Astrocyte of the cerebellum (primary cell): ENCODE measurements around the gene NR1D1.

Experiments used
- DNase-seq: peaks from one replicate; pipeline ENCODE4 v3.0.0-alpha.2; 2011; ENCODE audit warnings: low read depth
- H3K4me3 ChIP-seq: 2 replicates; pipeline ENCODE4 v1.5.1; 2011; ENCODE audit warnings: mild to moderate bottlenecking, low read depth, low read length, moderate library complexity
- in situ Hi-C: cut with HindIII; loops from 2 replicates; pipeline ENCODE4 v1.10.0; 2017; ENCODE audit warnings: low sequenced_read_pairs
- TF ChIP-seq, protein P1 (sequence below): IDR thresholded peaks from 2 replicates; pipeline ENCODE4 v1.5.1; 2012; ENCODE audit warnings: low read length, low read depth, moderate library complexity, mild to moderate bottlenecking; ENCODE audit errors: missing control alignments

Gene NR1D1

DNA sequence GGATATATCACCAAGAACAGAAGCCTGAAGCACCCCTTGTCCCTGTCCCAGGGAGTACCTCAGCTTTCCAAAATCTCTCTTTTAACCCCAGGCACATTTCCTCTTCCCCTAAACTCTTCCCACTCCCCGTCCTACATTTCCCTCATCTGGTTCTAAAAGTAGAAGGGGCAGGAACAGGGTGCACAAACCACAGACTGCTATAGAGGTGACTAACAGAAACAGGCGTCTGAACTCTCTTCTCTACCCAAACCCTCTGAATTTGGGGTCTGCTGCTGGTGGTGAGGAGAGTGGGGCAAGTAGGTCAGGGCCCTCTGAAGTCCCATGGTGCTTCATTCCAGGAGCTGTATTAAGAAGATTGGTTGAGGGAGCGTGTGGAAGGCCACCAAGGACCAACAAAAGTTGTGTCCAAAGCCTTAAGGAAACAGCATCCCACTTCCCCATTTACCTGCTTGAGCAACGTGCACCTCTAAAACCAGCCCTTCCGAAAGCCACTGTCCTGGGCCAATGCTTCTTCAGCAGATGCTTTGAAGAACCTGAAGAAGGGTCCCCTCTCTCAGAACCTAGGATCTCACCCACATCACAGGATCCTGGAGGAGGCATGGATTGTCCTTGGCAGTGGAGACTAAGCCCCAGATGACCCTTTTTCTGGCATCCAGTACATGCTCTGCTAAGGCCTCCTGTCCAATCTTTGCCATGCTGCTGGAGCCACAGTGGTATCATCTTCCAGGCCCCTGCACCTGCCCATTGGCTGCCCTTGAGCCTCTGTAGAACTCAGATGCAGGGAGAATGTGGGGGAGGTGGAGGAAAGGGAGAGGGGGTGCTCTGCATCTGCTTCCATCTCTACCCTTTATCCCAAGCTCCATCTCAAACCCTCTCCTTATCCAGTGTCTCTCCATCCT is 5.7 kb upstream of the NR1D1 start:
- H3K4me3 ChIP-seq, result no peak overlapping the region
- TF ChIP-seq, protein P1, sequence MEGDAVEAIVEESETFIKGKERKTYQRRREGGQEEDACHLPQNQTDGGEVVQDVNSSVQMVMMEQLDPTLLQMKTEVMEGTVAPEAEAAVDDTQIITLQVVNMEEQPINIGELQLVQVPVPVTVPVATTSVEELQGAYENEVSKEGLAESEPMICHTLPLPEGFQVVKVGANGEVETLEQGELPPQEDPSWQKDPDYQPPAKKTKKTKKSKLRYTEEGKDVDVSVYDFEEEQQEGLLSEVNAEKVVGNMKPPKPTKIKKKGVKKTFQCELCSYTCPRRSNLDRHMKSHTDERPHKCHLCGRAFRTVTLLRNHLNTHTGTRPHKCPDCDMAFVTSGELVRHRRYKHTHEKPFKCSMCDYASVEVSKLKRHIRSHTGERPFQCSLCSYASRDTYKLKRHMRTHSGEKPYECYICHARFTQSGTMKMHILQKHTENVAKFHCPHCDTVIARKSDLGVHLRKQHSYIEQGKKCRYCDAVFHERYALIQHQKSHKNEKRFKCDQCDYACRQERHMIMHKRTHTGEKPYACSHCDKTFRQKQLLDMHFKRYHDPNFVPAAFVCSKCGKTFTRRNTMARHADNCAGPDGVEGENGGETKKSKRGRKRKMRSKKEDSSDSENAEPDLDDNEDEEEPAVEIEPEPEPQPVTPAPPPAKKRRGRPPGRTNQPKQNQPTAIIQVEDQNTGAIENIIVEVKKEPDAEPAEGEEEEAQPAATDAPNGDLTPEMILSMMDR, result no peak
- in situ Hi-C loops, result no loop called here
- no peak for DNase-seq

DNA sequence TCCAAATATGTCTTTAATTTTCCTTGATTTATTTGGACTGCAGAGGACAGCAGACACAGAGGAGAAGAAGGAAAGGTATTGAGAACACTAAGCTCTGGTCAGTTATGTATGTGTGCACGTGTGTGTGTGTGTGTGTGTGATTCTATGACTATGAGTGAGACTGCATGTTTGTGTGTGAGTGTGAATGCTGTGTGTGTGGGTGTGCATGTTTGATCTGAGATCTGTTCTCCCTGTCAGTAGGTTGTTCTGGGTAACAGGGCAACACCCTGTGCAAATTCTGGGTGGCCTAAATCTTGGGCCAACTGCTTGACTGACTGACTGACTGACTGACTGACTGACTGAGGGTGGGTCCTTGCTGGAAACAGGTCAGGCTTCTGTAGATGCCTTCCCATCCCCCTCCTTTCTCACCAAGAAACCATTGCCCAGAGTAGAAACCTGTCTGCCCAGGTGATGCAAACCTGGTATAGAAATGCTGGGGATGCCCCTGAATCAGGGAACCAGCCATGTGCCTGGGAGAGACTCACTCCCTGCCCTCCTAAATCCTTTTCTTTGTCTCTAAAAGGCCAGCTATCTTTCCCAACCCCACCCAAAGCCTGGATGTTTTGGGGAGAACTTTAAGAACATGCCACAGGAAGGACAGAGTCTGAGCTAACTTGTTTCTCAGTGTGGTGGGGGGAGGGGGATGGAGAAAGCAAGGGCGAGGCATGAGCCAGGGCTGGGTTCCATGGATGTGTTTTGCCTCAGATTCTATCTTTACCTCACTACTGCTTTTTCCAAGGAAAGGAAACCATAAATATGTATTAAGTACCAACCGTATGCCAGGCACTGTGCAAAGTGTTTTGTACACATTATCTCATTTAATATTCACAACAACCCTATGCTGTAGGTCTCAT is 4.5 kb upstream of the NR1D1 start:
- no peak for DNase-seq
- no peak overlapping the region for H3K4me3 ChIP-seq
- in situ Hi-C loops, result loop anchor here (5.0 kb wide), 1 partner anchor 87 kb away; no protein-coding TSS in a partner anchor
- TF ChIP-seq, protein P1, result no peak

DNA sequence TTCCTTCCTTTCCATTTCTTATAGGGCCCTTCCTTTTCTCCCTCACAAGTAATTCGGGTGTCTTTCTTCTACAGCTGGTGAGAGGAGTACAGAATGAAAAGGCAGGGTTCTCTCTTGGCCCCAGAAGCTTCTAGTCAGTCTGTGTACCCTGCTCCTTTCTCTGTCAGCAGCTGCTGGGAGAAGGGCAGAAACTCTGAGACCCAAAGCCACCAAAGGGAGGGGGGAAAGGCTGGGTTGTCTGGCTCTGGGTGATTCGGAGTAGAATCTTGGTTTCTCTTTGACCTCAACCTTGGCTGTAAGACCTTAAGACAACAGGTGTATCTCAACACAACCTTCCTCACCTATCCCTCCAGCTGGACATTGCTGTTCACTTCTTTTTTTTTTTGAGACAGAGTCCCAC is 3.3 kb upstream of the NR1D1 start:
- TF ChIP-seq, protein P1, result no peak
- no peak for DNase-seq
- in situ Hi-C loops, result loop anchor here (5.0 kb wide), 1 partner anchor 89 kb away; no protein-coding TSS in a partner anchor
- H3K4me3 ChIP-seq, result no peak overlapping the region

DNA sequence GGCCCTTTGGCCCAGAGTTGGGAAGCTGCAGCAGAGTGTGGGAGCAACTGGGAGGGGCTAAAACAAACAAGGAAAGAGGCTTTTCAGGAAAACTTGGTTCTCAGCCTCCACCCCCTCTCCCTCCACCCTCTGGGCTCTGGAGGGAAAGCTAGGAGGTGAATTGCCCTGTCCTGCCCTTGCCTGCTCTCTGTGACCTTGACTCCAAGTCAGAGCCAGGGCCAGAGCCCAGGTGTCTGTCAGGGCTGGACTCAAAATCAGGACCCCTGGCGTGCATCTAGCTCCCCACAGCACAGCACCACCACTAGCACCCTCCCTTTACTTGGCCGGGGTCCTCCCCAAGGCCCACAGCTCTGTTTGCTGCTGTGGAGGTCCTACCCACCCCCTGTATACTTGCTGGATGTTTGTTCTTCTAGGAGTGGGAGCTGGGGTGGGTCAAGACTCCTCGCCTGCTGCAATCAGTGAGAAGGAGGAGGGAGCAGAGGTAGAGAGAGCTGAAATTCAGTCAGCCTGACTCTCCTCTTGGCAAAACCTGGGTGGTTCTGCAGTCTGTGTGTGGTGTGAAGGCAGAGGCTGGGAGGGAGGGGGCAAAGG is 2.8 kb upstream of the NR1D1 start:
- no peak overlapping the region for H3K4me3 ChIP-seq
- no peak for DNase-seq
- in situ Hi-C loops, result loop anchor here (5.0 kb wide), 1 partner anchor 89 kb away; no protein-coding TSS in a partner anchor
- TF ChIP-seq, protein P1, result no peak

DNA sequence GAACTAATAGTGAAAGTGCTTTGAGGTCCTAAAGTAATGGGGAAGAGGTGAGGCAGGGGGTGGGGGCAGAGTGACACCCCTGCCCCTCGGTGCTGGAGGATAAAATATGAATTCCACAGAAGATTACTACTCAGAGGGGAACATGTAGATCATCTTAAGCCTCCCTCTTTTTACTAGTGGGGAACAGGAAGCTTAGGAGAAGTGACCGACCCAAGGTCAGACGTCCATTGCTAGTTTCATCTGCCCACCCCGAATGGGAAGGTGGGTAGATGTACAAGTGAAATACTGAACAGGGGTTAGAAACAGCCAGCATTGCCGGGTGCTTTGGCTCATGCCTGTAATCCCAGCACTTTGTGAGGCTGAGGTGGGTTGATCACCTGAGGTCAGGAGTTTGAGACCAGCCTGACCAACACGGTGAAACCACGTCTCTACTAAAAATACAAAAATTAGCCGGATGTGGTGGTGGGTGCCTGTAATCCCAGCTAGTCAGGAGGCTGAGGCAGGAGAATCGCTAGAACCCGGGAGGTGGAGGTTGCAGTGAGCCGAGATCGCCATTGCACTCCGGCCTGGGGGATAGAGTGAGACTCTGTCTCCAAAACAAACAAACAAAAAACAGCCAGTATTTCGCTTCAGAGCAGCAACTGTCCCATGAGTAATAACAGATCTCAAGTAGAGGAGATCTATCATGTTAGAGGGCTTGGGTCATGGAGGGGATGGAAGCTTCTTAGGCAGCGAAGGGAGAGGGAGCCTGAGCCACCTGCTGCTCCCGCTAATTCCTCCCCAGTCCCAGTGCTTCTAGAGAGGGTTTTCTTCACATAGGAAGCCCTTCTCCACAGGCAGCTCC is 1.2 kb upstream of the NR1D1 start:
- DNase-seq, result no peak
- H3K4me3 ChIP-seq, result no peak overlapping the region
- TF ChIP-seq, protein P1, result no peak
- in situ Hi-C loops, result loop anchor here (5.0 kb wide), 1 partner anchor 91 kb away; no protein-coding TSS in a partner anchor
